Measurements from ENCODE around the gene TNRC6C. TPM values are rescaled to one million over a fixed set of nuclear protein-coding genes. Genes with fewer than 3 reads are reported as not detected.

The TNRC6C gene
- total and polyA plus RNA-seq, 2 of the 13 experiments (the other 11 are each of a cell fraction or from before 2014, with no cell fraction given), result 0.66 to 4.9 TPM

DNA sequence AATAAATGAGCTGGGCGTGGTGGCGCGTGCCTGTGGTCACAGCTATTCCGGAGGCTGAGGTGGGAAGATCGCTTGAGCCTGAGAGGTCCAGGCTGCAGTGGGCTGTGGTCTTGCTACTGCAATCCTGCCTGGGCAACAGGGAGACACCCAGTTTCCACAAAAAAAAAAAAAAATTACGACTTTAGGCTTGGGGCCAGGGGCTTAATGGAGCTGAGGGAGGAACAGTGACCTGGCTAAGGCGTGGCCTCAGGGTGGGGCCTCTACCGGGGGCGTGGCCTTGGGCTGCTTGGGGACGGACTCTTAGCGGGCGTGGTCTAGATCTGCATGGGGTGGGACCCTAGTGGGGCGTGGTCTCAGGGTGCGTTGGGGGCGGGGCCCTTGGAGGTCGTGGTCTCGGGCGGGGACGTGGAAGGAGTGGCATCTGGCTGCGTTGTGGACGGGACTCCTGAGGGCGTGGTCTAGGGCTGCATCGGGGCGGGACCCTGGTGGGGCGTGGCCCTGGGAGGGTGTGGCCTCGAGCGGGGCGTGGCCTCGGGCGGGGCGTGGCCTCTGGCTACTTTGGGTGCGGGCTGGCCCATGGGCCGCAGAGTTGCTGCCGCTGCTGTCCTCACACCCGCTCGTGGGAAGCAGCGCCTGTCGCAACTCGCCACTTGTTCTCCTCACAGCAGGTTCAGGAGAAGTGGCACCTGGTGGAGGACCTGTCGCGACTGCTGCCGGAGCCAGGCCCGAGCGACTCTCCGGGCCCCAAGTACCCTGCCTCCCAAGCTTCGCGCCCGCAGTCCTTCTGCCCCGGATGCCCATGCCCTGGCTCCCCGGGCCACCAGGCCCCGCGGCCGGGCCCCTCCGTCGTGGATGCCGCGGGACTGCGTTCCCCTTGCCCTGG is 181.9 kb downstream of the TNRC6C start:
- Histone ChIP-seq H3K4me3 (replicated peaks in 1 of 3; ENCODE audit: insufficient read depth in 1 of 3, low read depth in 2 of 3, low read length in 3 of 3) (peak overlapping the region; percentile 25 to 67 (median 26); a peak in 5 of 6 replicates), H3K9ac (ENCODE audit: insufficient read depth, low read depth, low read length) (peak overlapping the region; percentile 45), H3K4me2 (ENCODE audit: low read depth, low read length) (peak overlapping the region; percentile 83), H3K36me3 (replicated peaks in 1 of 2; ENCODE audit: control insufficient read depth in 1 of 2, insufficient read depth in 2 of 2, low read length in 2 of 2) (no peaks in the 10 kb centered on the region), H3K9me3 (ENCODE audit: low read length) (no peaks in the 10 kb centered on the region), H3K27me3 (ENCODE audit: control insufficient read depth in 1 of 2, insufficient read depth in 2 of 2, low read length in 2 of 2) (peaks cover 7 to 26% of the 10 kb centered on the region in 2 experiments; a peak in 4 of 5 replicates), H3K27ac (ENCODE audit: extremely low read length, insufficient read depth, low read length) (no peak overlapping the region), H3K4me1 (ENCODE audit: insufficient read depth, low read length) (peaks cover 90% of the 10 kb centered on the region), H2AFZ (ENCODE audit: low read length) (no peak overlapping the region), H3K79me2 (ENCODE audit: insufficient read depth, low read length) (no peaks in the 10 kb centered on the region), H4K20me1 (ENCODE audit: insufficient read depth, low read length) (no peaks in the 10 kb centered on the region)
- DNase-seq (ENCODE audit: low spot score) (peak; percentile 96), ATAC-seq (peak; percentile 64), FAIRE-seq (peak; percentile 95)
- WGBS (ENCODE audit: low lambda C conversion rate), result 28% methylated on average over 29 of the region's 58 CpGs
- BruUV-seq (replicated peaks), result no TSS peak
- intact Hi-C loops (cut with micrococcal nuclease; ENCODE audit: unreplicated experiment) (loop anchor here (1.0 to 5.0 kb wide), 4 partner anchors 28 to 787 kb away; partner anchors contain the start of genes AFMID, SYNGR2, TIMP2 and TK1), in situ Hi-C loops (cut with HindIII; ENCODE audit: extremely low pct_ligation_motif_present, low pct_unique_long_range_greater_than_20kb) (no loop called here)
- POLR2A ChIA-PET, result interaction anchor here (0.8 to 5.0 kb wide), 5 partner anchors 12 to 51 kb away, joined by 3 to 57 read pairs (median 7); partner anchors contain the start of genes AFMID, TK1 and TMC6
- CTCF ChIA-PET (ENCODE audit: low intra/inter-chr PET ratio, low total read pairs), result interaction anchor here (1.0 kb wide), 1 partner anchor 46 kb away, joined by 3 read pairs; the partner anchor contains the start of genes AFMID and TK1
- TF ChIP-seq DPF2 (CRISPR knock-in tag; IDR thresholded peaks at IDR 0.05; ENCODE audit: borderline replicate concordance, low read depth), result no peak
- TF ChIP-seq ZNF331 (CRISPR knock-in tag; IDR thresholded peaks at IDR 0.05), result 0 out of 2 replicates have a peak, but pooled peaks have one; percentile 10
- TF ChIP-seq HCFC1 (IDR thresholded peaks at IDR 0.05; ENCODE audit: low read depth, low read length), result no peak
- TF ChIP-seq, protein P1, sequence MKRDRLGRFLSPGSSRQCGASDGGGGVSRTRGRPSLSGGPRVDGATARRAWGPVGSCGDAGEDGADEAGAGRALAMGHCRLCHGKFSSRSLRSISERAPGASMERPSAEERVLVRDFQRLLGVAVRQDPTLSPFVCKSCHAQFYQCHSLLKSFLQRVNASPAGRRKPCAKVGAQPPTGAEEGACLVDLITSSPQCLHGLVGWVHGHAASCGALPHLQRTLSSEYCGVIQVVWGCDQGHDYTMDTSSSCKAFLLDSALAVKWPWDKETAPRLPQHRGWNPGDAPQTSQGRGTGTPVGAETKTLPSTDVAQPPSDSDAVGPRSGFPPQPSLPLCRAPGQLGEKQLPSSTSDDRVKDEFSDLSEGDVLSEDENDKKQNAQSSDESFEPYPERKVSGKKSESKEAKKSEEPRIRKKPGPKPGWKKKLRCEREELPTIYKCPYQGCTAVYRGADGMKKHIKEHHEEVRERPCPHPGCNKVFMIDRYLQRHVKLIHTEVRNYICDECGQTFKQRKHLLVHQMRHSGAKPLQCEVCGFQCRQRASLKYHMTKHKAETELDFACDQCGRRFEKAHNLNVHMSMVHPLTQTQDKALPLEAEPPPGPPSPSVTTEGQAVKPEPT (CRISPR knock-in tag; IDR thresholded peaks at IDR 0.05; ENCODE audit: low read depth), result no peak
- no peak for TF ChIP-seq ZNF839 (CRISPR knock-in tag; IDR thresholded peaks at IDR 0.05; ENCODE audit: borderline replicate concordance)
- TF ChIP-seq, protein P2, sequence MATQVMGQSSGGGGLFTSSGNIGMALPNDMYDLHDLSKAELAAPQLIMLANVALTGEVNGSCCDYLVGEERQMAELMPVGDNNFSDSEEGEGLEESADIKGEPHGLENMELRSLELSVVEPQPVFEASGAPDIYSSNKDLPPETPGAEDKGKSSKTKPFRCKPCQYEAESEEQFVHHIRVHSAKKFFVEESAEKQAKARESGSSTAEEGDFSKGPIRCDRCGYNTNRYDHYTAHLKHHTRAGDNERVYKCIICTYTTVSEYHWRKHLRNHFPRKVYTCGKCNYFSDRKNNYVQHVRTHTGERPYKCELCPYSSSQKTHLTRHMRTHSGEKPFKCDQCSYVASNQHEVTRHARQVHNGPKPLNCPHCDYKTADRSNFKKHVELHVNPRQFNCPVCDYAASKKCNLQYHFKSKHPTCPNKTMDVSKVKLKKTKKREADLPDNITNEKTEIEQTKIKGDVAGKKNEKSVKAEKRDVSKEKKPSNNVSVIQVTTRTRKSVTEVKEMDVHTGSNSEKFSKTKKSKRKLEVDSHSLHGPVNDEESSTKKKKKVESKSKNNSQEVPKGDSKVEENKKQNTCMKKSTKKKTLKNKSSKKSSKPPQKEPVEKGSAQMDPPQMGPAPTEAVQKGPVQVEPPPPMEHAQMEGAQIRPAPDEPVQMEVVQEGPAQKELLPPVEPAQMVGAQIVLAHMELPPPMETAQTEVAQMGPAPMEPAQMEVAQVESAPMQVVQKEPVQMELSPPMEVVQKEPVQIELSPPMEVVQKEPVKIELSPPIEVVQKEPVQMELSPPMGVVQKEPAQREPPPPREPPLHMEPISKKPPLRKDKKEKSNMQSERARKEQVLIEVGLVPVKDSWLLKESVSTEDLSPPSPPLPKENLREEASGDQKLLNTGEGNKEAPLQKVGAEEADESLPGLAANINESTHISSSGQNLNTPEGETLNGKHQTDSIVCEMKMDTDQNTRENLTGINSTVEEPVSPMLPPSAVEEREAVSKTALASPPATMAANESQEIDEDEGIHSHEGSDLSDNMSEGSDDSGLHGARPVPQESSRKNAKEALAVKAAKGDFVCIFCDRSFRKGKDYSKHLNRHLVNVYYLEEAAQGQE (IDR thresholded peaks at IDR 0.05; ENCODE audit: borderline replicate concordance in 1 of 2, low read depth in 1 of 2, low read length in 2 of 2), result no peak
- TF ChIP-seq, protein P3, sequence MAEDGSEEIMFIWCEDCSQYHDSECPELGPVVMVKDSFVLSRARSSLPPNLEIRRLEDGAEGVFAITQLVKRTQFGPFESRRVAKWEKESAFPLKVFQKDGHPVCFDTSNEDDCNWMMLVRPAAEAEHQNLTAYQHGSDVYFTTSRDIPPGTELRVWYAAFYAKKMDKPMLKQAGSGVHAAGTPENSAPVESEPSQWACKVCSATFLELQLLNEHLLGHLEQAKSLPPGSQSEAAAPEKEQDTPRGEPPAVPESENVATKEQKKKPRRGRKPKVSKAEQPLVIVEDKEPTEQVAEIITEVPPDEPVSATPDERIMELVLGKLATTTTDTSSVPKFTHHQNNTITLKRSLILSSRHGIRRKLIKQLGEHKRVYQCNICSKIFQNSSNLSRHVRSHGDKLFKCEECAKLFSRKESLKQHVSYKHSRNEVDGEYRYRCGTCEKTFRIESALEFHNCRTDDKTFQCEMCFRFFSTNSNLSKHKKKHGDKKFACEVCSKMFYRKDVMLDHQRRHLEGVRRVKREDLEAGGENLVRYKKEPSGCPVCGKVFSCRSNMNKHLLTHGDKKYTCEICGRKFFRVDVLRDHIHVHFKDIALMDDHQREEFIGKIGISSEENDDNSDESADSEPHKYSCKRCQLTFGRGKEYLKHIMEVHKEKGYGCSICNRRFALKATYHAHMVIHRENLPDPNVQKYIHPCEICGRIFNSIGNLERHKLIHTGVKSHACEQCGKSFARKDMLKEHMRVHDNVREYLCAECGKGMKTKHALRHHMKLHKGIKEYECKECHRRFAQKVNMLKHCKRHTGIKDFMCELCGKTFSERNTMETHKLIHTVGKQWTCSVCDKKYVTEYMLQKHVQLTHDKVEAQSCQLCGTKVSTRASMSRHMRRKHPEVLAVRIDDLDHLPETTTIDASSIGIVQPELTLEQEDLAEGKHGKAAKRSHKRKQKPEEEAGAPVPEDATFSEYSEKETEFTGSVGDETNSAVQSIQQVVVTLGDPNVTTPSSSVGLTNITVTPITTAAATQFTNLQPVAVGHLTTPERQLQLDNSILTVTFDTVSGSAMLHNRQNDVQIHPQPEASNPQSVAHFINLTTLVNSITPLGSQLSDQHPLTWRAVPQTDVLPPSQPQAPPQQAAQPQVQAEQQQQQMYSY (CRISPR knock-in tag; IDR thresholded peaks at IDR 0.05), result peak; percentile 95
- TF ChIP-seq ZMYM2 (CRISPR knock-in tag; IDR thresholded peaks at IDR 0.05), result 0 out of 2 replicates have a peak, but pooled peaks have one; percentile 6
- TF ChIP-seq GATAD2A (CRISPR knock-in tag; IDR thresholded peaks at IDR 0.05), result peak; percentile 40
- no peak for TF ChIP-seq ZNF557 (CRISPR knock-in tag; IDR thresholded peaks at IDR 0.05)
- TF ChIP-seq POLR2AphosphoS2 (IDR thresholded peaks at IDR 0.05; ENCODE audit: low read depth, low read length), result no peak
- no peak for TF ChIP-seq ZBTB7A (CRISPR knock-in tag; IDR thresholded peaks at IDR 0.05)
- TF ChIP-seq KDM6A (CRISPR knock-in tag; IDR thresholded peaks at IDR 0.05; ENCODE audit: low read depth), result no peak
